A673 (cell line): ENCODE measurements around the gene USP32.
"Not testable (repeated sequence)": the region's sequence is repeated elsewhere in the genome, so short reads cannot be mapped to it uniquely, and the experiment has no call there.

ENCODE experiments used
- EZH2 ChIP-seq: fragments of 200-600 bp; sonication (generic); IDR thresholded peaks from 2 replicates; pipeline ENCODE4 v1.6.1; 2017; ENCODE audit warnings: borderline replicate concordance, low read depth, mild to moderate bottlenecking, mixed read lengths, antibody characterized with exemption, low read length; ENCODE audit not compliant: poor library complexity, severe bottlenecking
- TF ChIP-seq, protein P1 (sequence below): fragments of 300-800, 200-600 bp; sonication (generic); conservative IDR thresholded peaks from 2 replicates; pipeline ENCODE4 v1.5.1; 2017; ENCODE audit warnings: low read depth, mild to moderate bottlenecking, antibody characterized with exemption, low read length, moderate library complexity, mixed read lengths

DNA sequence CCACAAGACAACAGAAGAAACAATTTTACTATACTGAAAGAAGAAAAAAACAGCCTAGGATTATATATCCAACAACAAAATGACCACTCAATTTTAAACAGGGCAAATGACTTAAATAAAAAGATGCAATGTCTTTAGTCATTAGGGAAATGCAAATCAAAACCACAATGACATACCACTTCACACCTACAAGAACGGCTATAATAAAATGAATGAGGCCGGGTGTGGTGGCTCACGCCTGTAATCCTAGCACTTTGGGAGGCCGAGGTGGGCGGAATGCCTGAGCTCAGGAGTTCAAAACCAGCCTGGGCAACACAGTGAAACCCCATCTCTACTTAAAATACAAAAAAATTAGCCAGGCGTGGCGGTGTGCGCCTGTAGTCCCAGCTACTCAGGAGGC lies 77.0 kb downstream of the USP32 start:
- TF ChIP-seq, protein P1, sequence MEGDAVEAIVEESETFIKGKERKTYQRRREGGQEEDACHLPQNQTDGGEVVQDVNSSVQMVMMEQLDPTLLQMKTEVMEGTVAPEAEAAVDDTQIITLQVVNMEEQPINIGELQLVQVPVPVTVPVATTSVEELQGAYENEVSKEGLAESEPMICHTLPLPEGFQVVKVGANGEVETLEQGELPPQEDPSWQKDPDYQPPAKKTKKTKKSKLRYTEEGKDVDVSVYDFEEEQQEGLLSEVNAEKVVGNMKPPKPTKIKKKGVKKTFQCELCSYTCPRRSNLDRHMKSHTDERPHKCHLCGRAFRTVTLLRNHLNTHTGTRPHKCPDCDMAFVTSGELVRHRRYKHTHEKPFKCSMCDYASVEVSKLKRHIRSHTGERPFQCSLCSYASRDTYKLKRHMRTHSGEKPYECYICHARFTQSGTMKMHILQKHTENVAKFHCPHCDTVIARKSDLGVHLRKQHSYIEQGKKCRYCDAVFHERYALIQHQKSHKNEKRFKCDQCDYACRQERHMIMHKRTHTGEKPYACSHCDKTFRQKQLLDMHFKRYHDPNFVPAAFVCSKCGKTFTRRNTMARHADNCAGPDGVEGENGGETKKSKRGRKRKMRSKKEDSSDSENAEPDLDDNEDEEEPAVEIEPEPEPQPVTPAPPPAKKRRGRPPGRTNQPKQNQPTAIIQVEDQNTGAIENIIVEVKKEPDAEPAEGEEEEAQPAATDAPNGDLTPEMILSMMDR: not testable (repeated sequence)
- not testable (repeated sequence) for TF ChIP-seq EZH2
